NCI-H1930 (cell line): Measurements from ENCODE around the gene NRCAM.
A peak's percentile ranks its signal among the peaks of the same experiment; 100 is the strongest.

ENCODE experiments used
- DNase-seq, 2 experiments: peaks; one replicate each; lab custom pipeline; 2025; lab: John Stamatoyannopoulos, UW

Gene NRCAM

DNA sequence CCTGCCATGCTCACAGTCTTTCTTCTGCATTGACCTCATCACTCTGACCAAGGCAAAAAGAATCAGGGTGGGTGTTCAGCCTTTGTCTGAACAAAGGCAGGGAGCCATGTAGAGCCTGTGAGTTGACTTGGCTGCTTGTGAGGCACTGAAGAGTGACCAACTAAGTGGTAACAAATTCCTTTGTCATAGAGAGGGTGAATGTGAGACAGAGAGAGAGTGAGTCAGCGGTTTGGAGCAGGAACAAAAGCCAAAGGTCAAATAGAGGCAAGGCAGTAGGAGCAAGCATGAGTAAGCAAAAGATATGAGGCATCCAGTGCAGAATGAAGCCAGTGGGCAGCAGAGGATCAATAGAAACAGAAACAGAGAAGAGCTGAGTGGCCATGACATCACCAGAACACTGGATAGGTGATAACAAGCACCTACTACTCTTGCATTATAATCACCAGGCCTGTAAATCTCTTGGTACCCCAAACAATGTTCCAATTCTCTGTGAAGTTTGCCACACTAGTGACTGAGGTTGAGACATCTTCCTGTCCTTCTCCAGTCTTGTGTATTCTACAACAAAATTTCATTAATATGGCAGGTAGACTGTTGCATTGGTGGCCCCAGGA is 209.9 kb downstream of the NRCAM start:
- no peak for DNase-seq

DNA sequence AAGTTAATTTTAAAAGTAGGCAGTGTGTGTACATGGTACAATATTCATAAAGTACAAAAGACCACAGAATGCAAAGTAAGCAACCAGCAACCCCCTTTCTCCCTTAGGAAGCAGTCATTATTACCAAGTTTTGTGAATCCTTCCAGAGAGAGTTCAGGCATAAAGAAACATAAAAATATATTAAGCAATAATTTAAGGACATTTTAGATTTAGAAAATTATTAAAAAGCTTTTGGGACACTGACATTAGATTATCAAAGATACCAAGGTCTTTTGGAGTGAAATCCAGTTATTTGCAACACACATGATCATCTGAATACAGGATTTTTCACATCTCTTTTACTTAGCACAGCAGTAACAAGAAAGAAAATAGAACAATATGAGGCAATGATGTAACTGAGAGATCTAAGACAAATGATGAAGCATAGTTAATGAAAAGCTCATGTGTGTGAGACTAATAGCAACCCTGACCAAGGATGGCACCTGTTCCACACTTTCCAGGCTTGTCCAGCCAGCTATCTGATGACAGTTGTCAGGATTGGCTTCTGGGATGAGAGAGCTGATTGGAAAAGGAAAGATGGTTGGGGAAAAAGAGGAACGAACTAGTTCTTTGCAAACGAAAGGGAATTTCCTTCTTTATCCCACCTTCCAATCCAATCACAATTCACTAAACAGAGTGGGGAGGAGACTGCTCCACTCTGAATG is 210.6 kb downstream of the NRCAM start:
- no peak for DNase-seq

DNA sequence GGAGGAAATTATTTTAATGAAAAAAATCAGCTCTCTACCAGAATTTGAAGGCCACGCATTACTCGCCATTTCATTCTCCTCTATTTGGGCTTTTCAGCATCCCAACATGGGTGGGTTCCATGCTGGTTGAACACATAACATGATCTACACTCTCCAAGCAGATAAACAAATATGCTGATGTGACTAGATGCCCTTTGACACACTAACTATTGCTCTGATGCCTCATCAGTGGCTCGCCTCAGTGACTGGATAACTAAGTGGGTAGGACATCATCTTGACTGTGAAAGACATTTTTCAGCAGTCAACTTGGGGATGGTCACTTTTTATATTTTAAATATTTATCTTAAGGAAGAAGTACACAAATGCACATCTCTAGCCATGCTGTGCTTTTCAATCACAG is 212.1 kb downstream of the NRCAM start:
- DNase-seq = no peak

DNA sequence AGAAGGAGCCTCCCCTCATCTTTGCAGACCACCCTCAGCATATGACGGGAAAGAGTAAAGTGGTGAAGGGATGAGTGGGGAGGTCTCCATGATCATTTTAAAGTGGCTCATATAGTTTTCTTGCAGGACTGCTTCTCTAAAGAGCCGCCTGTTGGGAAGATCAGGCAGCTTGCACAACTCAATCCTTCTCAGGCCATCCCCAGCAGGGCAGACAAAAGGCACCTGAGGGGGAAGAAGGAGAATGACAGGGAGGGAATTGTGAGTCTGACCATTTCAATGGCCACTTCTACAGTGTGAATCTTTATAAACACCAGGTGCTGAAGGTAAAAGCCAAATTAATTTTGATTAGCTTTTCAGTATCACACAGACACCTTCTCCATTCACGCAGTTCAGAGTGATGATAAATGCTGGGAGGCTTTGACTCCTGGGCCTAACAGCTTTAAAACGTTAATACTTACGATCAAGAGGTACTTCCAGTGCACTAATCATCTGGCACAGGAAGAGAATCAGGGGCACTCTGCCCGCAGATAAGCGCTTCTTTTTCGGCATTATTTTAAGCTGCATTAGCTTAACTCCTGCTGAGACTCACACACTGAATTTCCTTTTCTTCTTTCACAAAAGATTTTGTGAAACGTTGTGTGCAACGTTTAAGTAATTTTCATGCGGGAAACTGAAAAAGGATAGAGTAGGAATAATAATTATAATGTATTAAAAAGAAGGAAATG is 216.6 kb downstream of the NRCAM start:
- DNase-seq = peak in 1 of 2 experiments; percentile 40

DNA sequence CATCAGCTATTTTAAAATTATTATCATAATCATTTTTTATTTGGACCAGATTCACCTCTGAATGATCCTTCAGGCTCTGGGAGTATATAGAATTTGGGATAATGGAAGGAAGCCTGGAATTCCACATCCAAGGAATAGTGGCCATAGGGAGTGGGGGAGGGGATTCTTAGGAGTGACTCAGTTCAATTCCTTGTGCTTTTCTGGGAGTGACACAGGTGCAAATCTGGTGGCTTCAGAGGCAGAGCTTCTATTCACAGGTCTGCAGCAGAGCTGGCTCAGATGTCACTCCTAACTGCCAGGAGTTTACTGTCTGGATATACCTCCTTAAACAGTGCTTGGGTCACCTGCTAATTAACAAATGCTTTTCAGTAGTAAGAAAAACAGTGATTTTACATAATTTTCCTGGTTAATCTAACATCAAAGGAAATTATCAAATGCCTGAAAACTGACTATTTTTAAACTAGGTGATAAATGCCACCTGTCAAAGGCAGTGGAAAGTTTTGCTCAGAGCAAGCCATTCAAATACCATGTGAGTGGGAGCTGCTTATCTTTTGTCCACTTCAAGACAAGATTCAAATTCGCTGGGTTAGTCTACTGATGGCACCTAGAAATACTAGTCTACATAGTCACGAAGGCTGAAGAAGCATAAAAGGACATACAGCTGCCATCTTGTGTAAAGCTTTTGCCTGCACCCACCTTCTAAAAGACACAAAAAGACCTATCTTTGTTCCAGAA is 219.4 kb downstream of the NRCAM start:
- DNase-seq = no peak

DNA sequence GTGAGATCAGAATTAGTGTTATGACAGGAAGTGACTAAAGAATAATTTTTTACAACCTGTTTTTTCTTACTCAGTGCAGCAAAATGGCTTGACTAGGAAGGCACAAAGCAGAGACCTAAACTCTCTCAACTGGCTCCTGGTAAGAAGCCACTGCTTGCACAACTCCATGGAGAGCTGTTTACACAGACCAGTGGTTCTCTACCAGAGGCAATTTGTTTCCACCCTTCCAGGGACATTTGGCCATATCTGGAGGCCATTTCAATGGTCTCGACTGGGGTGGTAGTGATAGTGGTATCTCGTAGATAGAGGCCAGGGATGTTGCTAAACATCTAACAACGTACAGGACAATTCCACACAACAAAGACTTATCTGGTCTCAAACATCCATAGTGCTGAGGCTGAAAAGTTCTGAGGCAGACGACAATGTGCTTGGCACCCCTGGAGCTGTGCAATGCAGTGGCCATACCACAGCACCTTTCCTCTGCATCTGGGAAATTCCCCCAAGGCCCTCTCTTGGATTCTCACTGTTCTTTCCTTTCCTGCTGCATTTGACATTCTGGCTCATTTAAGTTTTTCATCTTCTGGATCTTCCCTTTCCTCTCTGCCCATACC is 220.7 kb downstream of the NRCAM start:
- no peak for DNase-seq

DNA sequence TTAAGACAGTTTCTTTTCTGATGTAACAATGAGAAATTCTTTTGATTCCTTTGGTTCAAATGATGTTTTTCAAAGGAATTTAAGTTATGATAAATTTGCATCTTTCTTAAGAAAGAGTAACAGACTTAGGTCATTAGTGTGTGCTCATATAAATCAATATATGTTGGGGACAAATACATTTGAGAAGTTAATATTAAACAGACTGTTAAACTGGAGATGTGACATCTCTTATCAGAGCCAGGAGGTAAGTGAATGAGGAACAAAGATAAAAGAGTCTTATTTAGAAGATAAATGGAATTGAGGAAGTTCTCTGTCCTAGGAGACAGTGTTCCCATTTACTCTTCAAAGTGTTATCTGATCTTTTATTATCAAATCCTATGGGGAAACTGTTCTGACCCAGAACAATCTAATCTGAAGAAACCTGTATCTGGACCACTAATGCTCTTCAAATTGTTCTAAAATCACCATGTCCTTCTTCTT is 221.2 kb downstream of the NRCAM start:
- no peak for DNase-seq

DNA sequence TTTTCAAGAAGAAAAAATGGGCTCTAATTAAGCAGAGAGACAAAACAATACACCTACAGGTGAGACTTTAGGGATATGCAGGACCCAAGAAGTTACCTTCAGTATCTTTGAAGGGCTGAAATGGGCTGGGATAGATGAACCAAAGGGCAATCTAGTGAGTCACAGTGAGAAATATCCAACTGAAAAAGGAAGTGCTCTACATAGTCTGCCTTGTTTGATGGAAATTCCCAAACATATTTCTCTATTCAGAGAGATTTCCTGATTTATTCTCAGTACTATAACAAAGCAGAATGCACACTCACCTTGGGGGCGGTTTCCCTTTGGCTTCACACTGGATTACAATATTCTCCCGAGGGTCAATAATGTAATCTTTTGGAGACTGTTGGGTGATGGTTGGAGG is 222.0 kb downstream of the NRCAM start:
- no peak for DNase-seq

DNA sequence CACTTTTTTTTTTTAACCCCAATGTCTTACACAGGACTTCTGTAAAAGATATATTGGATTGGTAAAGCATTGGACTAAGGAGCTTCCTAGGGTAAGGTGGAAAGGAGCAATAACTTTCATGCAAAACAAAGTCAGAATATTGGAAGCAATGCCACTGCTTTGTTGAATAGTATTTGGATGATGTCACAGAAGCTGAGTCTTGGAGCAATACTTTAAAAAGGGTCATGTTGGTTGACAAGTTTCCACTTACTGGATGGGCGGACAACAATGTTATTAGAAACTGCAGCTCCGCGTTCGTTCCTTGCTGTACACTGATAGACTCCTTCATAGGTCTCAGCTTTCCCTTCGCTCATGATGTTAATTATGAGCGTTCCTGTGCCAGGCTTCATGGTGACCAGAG is 224.2 kb downstream of the NRCAM start:
- no peak for DNase-seq

DNA sequence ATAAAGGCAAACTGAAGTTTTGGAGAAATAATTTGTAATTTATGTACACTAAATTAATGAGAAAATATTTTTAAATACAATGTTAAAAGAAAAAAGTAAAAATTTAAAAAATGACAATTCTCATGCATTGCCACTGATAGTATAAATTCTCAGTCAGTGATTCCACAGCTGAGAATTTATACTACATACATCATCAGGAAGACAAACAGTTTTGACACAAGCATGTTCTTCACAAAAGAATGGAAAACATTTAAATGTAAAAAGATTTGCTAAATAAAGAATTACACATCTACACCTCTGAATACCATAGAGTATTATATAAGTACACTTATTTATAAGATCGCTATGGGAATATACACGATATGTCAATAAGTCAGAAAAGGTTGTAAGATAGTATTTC is 225.0 kb downstream of the NRCAM start:
- DNase-seq = no peak

DNA sequence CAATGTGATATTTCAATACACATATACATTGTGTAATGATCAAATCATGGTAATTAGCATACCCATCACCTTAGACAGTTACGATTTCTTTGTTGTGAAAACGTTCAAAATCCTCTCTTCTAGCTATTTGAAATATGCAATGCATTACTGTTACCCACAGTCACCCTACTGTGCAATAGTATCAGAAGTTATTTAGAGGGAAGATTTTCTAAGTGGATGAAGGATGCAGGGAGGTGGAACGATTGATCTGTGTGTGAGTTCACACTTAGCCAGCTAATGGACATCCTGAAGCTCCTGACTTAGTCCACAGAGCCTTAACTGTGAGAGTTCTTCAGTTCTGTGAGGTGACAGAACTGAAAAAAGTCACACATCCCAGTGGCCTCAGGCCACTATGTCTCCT is 228.9 kb downstream of the NRCAM start:
- DNase-seq = no peak

DNA sequence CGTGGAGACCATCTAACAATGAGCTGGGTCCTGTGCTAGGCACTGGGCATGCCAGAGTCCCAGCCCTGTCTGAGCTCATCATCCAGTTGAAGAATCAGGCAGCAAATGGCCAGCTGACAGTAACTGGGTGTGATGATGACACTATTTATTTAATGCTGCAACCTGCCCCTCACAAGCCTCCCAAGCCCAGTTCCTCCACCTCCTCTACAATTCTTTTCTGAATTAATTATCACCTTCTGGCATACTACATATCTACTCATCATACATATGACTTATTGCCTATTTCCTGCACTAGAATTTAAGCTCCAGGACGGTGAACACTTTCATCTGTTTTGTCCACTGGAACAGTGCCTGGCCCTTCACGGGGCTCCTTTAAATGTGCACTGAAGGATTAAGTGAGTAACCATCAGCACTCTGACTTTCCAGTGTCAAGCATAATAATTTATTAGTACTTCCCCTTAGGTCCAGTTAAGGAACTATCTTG is 229.4 kb downstream of the NRCAM start:
- DNase-seq = no peak

DNA sequence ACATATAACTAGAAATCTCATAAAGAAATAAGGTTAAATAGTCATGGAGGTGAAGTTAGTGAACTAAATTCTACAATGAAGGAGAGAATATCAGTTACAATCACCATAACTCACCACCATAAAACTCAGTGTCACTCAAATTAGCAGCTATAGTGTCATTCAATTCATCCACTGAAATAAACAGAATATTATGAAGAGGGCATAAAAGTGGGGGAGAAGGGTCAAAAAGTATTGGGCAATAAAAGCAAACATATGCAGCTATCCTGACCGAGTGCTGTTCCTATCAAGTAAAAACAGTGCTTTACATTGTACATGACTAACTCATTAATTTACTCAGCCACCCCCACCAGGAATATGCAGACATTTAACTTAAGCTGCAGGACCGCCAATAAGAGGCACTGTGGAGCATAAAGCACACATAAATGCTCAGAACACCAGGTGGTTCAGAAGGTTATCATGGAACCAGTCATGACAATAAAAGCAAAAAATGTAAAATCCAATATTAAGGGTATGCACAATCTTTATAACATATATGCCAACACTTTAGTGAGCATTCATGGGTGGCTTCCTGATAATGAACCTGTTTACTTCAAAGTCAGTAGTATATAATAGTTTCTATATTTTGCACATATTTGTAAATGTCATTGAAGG is 230.6 kb downstream of the NRCAM start:
- DNase-seq = no peak

DNA sequence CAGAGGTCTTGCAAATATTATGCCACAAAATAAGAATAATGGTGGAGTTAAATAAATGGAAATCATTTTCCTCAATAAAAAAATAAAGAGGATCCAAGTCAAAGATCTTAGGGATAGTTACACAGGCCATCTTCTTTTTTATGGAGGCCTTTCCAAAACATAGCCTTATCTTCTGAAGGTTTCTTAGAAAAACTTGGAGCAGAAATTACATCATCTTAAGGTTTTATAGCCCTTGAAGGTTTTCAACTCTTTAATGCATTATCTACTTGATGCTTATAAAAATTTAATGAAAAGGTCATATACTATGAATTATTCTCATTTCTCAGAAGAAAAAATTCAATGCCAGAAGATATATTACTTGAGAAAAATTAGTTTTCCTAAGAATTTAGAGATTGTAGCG is 231.8 kb downstream of the NRCAM start:
- DNase-seq = no peak

DNA sequence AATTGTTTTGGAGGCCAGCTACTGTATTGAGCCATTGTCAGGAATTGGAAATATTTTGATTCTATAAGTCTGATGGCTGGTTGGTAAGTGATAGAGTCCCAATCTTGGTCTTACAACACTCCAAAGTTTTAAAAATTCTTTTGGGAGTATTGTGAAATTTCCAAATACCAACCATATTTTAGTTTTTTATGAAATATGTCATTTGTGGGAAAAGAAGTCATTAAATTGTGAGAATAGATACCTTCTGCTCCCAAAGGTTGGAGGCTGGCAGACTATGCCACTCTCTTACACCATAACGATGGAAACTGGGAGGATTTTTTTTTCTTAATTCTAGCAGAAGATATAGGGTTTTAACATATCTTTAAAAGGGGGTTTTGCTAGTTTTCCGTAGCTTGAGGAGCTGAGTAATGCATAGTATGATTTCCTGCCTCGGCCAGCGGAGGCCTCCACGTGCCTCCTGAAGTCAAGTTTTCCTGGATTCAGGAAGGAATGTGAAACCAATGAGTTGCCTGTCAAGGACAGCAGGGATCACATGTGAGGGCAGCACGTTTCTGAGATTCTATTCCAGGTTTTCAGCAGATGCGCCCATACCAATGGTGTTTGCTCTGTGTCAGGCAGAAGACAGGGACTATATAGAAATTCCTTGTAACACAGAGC is 233.9 kb downstream of the NRCAM start:
- no peak for DNase-seq

DNA sequence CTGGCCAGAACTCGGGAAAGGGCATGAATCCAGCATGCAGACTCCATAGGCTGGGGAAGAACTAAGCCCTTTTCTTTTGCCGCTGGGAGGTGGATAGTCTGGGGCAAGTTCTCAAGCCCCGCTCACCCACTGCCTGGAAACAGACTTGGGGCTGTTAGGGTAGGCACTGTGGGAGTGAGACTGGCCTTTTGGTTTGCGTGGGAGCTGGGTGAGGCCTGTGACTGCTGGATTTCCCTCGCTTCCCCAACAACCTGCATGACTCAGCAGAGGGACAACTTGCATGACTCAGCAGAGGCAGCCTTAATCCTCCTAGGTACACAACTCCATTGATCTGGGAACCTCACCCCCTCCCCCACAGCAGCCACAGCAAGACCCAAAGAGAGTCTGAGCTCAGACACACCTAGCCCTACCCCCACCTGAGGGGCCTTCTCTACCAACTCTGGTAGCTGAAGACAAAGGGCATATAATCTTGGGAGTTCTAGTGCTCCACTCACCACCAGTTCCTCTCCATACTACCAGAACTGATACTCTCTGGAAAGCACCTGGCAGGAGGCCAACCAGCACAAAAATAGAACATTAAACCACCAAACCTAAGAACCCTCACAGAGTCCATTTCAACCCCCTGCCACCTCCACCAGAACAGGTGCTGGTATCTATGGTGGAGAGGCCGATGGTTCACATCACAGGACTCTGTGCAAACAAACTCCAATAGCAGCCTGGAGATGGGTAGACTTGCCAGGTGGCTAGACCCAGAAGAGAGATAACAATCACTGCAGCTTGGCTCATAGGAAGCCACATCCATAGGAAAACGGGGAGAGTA is 244.6 kb downstream of the NRCAM start:
- no peak for DNase-seq

DNA sequence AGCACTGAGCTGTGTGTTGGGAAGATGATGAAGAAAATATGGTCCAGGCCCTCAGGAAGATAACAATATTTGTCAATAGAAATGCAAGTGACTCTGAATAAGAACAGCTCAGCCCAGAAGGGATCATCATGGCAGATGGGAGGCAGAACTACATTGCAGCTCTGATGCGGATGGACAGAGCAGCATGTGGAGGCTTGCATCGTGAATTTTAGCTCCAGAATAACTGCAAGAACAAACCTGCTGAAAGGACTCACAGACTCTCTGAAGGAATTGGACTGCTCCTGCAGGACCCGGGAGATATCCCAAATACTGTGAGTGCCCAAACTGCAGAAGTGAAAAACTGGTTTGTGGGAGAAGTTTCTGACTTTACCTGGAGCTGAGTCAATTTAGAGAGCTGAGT is 245.4 kb downstream of the NRCAM start:
- DNase-seq = no peak

DNA sequence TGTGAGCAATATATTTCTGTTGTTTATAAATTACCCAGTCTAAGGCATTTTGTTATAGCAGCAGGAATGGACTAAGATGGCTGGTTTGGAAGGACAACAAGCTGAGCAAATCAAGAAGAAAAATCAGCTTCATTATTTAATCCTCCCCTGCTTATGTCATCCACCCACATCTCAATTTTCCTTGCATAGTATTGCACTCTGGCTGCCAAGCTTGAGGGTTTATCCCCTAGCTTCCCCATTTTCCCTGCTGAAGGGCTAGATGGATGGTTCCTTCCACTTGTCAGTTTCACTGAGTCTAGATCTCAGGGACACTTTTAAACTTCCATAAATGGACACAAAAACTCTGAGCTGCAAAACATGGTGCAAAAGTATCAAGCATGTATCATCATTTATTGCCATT is 250.9 kb downstream of the NRCAM start:
- no peak for DNase-seq

DNA sequence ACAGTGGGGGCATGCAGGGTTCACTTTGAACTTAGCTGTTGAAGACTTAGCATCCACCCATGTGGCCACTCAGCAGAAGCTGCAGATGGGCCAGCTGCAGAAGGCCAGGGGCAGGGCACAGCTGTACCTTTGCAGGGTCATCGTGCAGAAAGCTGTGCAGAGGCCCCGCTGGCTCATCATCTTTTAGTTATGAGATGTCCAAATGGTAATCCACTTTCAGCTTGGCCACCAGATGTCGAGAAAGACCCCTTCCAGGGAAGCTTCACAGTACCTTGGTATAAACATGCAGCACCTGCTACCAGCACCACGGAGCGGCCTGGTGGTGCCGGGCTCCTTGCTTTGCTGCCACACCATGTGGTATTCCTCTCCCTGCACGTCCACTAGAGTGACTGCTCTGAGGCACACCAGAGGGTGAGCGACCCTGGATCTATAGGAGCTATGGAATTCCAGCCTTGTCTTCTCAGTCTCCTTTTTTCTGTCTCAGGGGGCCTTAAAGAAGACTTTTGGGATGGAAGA is 251.9 kb downstream of the NRCAM start:
- no peak for DNase-seq

DNA sequence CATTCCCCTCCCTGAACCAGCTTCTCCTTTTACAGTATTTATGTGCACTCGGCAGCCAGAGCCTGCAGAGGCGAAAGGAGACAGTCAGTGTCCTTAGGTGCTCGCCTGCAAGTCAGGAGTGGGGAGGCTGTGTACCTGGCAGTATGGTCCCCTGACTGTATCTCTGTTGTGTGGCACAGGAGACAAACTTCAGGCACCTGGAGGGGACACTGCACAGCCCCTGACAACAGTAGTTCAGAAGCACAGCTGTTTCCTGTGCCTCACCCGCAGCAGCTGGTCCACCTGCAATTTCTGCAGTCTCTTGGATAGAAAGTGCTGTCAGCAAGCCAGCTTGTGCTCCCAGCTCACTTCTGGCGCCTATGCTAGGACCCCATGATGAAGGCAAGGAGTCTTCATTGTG is 252.7 kb downstream of the NRCAM start:
- DNase-seq = no peak
